Measurements from ENCODE around the gene COX4I1. TPM values are rescaled to one million over a fixed set of nuclear protein-coding genes. Genes with fewer than 3 reads are reported as not detected.

Gene COX4I1
- total and polyA plus RNA-seq, 10 of the 15 experiments (the other 5 are each of a cell fraction or from before 2014, with no cell fraction given) = 480 to 1,889 (median 872) TPM

DNA sequence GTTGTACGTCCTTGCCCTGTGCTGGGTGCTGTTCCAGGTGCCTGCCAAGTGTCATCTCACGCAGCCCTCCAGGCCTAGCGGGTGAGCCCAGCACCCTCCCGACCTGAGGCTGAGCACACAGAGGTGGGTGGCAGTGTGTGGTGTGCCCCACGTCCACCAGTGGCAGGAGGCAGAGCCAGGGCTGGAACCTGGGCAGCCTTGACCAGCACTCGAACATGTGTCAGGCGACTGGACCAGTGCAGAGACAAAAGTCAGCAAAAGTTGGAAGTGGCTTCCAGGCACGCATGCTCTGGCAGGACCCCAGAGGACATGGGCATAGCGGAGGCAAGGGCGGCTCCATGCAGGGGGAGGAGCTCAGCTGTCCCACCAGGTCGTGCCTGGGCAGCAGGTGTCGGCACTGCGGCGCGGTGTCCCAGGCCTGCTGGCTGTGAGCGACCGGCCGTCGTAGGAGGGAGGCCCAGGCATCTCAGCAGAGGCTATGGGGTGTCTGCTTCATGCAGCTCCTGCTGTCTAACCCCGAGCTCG is 35.8 kb downstream of the COX4I1 start:
- CTCF ChIA-PET = interaction anchor here (0.9 kb wide), 1 partner anchor 14 kb away, joined by 3 read pairs; no protein-coding TSS in a partner anchor

More for the DNA sequence above, 35.8 kb downstream of the COX4I1 start:
- Histone ChIP-seq H3K27me3 (replicated peaks in 1 of 2; ENCODE audit: control insufficient read depth in 2 of 2, insufficient read depth in 2 of 2, low read length in 1 of 2) (peaks cover 2 to 3% of the 10 kb centered on the region in 2 experiments; a peak in 3 of 4 replicates), H3K4me3 (no peak overlapping the region), H4K20me1 (ENCODE audit: control insufficient read depth, insufficient read depth) (no peaks in the 10 kb centered on the region), H3K36me3 (ENCODE audit: control insufficient read depth in 2 of 2, insufficient read depth in 2 of 2, low read length in 1 of 2) (no peaks in the 10 kb centered on the region), H3K4me2 (ENCODE audit: control insufficient read depth, insufficient read depth) (no peak overlapping the region), H3K79me2 (ENCODE audit: control insufficient read depth, insufficient read depth, low read length) (no peaks in the 10 kb centered on the region), H3K9me3 (replicated peaks; ENCODE audit: control insufficient read depth, insufficient read depth, low read length) (no peaks in the 10 kb centered on the region; the same call in 2 of the 3 replicates), H3K9ac (ENCODE audit: control insufficient read depth, insufficient read depth, low read length) (no peak overlapping the region), H3K27ac (ENCODE audit: control insufficient read depth, insufficient read depth) (no peak overlapping the region), H3K4me1 (ENCODE audit: control insufficient read depth, insufficient read depth, low read length) (peaks cover 9% of the 10 kb centered on the region), H2AFZ (ENCODE audit: control insufficient read depth, low read depth, low read length) (no peak overlapping the region)
- WGBS (ENCODE audit: insufficient coverage, insufficient replicate concordance, low lambda C conversion rate, missing lambda C conversion rate) = 68% methylated on average over 21 of the region's 21 CpGs
- no TSS peak for BruUV-seq (replicated peaks)
- ATAC-seq (no peak), FAIRE-seq (no peak), DNase-seq (ENCODE audit: low read depth, low spot score) (no peak)
- POLR2A ChIA-PET = interaction anchor here (0.6 kb wide), 2 partner anchors 38 to 64 kb away, joined by 3 read pairs; no protein-coding TSS in a partner anchor
- TF ChIP-seq MEF2A (IDR thresholded peaks at IDR 0.05; ENCODE audit: insufficient read depth, low read depth, low read length) = no peak
- no peak for TF ChIP-seq TAF1 (IDR thresholded peaks at IDR 0.05; ENCODE audit: borderline replicate concordance, low read depth, low read length)
- TF ChIP-seq SP1 (IDR thresholded peaks at IDR 0.05; ENCODE audit: low read depth, low read length) = no peak
- no peak for TF ChIP-seq POLR2AphosphoS5 (IDR thresholded peaks at IDR 0.05; ENCODE audit: low read length)
- no peak for TF ChIP-seq RCOR1 (conservative IDR thresholded peaks at IDR 0.05; ENCODE audit: low read depth, low read length)
- no peak for TF ChIP-seq STAT1 (conservative IDR thresholded peaks at IDR 0.05)
- no peak for TF ChIP-seq FOS (IDR thresholded peaks at IDR 0.05; ENCODE audit: borderline replicate concordance, extremely low read depth, insufficient read length)
- TF ChIP-seq, protein P1, sequence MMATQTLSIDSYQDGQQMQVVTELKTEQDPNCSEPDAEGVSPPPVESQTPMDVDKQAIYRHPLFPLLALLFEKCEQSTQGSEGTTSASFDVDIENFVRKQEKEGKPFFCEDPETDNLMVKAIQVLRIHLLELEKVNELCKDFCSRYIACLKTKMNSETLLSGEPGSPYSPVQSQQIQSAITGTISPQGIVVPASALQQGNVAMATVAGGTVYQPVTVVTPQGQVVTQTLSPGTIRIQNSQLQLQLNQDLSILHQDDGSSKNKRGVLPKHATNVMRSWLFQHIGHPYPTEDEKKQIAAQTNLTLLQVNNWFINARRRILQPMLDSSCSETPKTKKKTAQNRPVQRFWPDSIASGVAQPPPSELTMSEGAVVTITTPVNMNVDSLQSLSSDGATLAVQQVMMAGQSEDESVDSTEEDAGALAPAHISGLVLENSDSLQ (IDR thresholded peaks at IDR 0.05) = no peak
- TF ChIP-seq KLF5 (IDR thresholded peaks at IDR 0.05; ENCODE audit: partially characterized antibody) = no peak
- no peak for TF ChIP-seq SPI1 (IDR thresholded peaks at IDR 0.05; ENCODE audit: borderline replicate concordance, insufficient read depth, low read depth, low read length)
- TF ChIP-seq CHD1 (IDR thresholded peaks at IDR 0.05; ENCODE audit: low read depth, low read length) = no peak
- intact Hi-C loops (cut with micrococcal nuclease; ENCODE audit: unreplicated experiment) (no loop called here), in situ Hi-C loops (cut with MboI) (no loop called here)
- RAD21 ChIA-PET (ENCODE audit: unreplicated experiment) = no interaction called here
- SMC1A ChIA-PET (ENCODE audit: uncharacterized antibody, unreplicated experiment) = no interaction called here

Data from GM12878 (cell line).